GM21423 (cell line): Measurements from ENCODE around the gene SLC24A3.

Source experiments
- ATAC-seq: cut with Tn5 transposase; IDR thresholded peaks from one replicate; pipeline ENCODE4 v1.9.1; 2021; ENCODE audit warnings: mild to moderate bottlenecking, moderate library complexity; ENCODE audit not compliant: unreplicated experiment

Gene SLC24A3

DNA sequence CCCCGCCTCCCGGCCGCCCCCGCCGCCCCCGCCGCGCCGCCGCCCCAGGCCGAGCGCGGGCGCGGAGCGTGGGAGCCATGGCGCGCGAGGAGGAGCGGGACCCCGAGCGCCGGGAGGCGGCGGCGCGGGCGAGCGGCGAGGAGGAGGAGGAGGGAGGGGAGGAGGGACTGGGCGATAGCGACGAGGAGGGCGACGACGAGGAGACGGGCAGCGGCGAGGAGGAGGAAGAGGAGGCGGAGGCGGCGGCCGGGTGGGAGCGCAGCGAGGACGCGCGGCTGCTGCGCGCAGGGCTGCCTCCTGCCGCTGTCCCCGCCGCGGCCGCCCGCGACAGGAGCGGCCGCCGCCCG, at the start of gene SLC24A3:
Gene SLC24A3, plus strand, starts transcription at position 174 of the 347 bp plus-strand sequence.
- peak; percentile 3 for ATAC-seq

- no peak for ATAC-seq
These were observed 42.3 kb upstream of the SLC24A3 start for GRCh38 chr20:19170148-19170547.

- ATAC-seq: no peak
These were observed 39.8 kb upstream of the SLC24A3 start for GRCh38 chr20:19172637-19173036.

DNA sequence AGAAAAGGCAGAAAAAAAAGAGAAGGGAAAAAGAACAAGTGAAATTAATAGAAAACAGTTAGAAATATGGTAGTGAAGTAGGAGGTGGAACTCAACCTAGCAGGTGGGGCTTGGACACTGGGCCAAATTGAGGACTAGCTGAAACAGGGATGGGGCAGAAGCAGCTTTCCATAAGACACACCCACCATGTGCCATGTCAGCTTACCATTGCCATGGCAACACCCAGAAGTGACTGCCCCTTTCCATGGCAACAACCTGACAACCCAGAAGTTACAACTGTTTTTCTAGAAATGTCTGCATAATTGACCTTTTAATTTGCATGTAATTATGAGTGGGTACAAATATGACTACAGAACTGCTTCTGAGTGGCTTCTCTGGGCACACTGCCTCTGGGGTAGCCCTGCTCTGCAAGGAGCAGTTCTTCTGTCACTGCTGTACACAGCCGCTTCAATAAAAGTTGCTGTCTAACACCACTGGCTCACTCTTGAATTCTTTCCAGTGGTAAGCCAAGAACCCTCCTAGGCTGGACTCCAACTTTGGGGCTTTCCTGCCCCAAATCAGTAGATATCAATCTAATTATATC, 35.9 kb upstream of the SLC24A3 start:
- ATAC-seq: no peak

- no peak for ATAC-seq
These were observed 30.9 kb upstream of the SLC24A3 start for GRCh38 chr20:19181552-19181951.

GRCh38 chr20:19185083-19185482, 27.4 kb upstream of the SLC24A3 start:
- no peak for ATAC-seq

- no peak for ATAC-seq
These were observed 19.1 kb upstream of the SLC24A3 start for GRCh38 chr20:19193349-19193748.

- ATAC-seq: peak; percentile 70
These were observed 6.5 kb upstream of the SLC24A3 start for GRCh38 chr20:19205981-19206396.

DNA sequence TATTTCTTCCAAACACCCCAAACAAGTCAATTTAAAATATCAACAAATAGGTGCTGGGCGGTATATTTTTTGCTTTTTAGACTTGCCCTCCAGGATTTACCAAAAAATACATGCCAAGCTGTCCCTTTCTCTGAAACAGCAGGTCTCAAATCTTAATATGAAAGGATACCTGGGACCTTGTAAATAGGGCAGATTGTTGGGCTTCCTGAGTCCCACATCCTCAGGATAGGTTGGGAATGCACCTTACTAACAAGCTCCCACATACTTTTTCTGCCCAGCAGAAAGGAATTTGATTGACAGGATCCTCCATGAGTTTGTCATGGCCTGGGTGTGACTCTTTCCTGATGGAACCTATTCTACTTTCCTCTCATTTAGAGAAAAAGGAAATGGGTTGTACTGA, 4.9 kb upstream of the SLC24A3 start:
- no peak for ATAC-seq

DNA sequence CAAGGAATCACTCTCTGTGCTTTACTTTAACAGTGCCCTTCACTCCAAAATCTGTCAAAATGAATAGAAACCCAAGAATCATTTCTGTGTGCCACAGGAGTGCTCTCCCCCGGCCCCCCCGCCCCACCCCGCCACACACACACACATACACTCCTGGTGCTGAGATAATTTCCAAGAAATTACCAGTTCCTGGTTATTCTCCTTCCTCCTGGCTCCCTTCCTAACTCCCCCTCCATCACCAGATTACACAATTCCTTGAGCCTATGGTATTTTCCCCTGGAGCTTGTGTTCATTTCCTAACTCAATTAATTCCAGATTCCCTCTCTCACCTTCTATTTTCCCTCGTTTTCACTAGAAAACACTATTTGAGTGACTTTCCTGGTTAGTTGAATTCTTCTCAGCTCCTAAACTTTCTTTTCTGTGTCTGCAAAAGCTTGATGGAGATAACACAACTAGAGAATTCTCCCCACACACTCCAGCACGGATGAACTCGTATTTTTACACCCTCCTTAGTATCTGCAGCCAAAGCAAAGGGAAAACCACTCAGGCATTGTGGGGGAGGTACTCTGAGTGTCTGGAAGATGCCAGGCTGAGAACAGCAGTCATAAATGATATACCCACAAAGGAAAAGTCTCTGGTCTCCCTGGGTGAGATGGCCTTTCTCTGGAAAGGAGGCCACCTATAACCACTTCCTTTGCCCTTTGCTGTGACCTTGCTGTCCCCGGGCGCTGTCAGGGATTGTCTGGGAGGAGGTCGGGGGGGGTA, 1.9 kb upstream of the SLC24A3 start:
- no peak for ATAC-seq

DNA sequence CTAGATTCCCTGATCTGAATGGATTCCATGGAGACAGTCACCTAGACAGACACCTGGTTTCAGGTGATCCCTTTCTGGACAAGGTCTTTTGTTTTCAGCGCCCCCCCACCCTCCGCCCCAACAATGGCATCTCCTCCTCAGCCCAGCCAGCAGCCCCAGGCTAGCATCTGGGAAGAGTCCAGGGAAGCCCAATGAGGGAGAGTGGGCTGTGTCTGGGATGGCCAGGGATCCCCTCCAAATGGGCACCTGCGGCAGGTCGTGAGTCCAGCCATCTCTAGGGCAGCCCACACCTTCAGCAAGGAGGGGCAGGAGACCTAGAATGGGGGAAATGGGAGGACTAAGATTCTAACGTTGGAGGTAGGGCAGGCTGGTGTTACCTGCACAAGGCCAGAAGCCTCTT, 1.2 kb upstream of the SLC24A3 start:
- no peak for ATAC-seq

DNA sequence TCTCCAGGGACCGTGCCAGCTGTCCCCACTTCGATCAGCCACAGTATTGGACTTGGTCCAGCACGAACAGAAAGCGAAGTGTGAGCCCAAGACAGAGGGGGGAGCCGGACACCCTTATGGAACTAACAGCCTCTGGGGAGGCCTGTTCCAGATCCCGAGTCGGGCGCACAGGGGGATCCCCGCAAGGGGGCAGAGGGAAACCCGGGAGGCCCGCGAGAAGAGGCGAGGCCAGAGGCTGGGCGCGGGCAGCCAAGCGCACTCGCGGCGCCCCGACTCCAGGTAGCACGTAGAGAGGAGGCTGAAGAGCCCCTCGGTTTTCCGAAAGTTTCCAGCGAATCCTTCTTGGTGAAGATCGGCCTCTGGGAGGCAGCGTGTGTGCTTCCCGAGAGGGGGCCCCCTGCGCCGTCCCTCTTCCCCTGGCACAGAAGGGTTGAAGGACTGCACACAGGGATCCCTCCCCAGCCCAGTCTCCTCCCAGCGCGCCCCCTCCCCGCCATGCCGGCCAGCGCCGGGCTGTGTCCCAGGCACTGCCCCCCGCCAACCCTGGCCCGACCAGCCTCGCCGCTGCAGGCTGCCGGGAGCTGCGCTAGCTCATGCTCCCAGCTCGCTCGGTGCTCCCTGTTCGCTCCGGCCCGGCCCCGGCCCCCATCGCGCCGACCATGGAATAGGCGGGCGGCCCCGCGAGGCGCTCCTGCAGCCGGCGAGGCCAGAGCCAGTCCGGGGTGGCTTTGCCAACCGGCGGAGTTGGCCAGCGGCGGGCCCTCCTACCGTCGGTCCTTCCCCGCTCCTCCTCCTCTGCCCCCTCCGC, 577 bp upstream of the SLC24A3 start:
- no peak for ATAC-seq

- peak; percentile 76 for ATAC-seq
These were observed 520 bp downstream of the SLC24A3 start for GRCh38 chr20:19212821-19213502.

GRCh38 chr20:19213946-19214490, 1.6 kb downstream of the SLC24A3 start:
- no peak for ATAC-seq

DNA sequence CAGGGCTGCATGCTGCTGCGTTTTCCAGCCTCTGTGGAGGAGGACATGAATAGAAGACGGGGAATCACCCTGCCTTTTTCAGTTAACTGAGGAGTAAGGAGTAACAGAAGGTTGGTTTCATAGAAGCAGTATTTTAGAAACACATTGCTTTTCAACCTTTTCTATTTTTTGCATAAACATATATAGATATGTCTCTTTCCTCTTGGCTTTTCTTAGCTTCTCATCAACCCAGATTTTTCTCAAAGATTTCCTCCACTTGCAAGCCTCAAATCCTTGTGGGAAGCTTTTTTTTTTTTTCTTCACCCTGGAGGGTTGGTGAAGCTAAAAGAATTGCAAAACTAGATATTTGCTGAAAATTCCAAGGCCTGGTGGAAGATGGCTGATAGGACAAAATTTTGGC, 6.0 kb downstream of the SLC24A3 start:
- ATAC-seq: no peak

DNA sequence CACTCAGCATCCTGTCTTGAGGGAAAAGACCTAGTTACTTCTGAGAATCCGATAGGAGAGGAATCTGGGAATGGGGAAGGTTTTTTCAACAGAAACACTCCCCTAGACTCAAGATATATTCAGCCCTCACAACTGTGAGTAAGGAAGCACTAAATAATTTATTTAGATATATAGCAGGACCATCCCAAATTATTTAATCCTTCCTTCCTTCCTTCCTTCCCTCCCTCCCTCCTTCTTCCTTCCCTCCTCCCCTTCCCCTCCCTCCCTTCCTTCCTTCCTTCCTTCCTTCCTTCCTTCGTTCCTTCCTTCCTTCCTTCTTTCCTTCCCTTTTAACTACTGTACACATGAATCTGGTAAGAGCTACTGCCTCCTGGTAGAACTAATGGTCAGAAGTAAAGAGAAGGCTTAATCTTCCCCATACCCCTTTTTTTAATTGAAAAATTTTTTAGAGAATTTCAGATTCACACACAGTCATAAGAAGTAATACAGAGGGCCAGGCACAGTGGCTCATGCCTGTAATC, 10.1 kb downstream of the SLC24A3 start:
- ATAC-seq: no peak

DNA sequence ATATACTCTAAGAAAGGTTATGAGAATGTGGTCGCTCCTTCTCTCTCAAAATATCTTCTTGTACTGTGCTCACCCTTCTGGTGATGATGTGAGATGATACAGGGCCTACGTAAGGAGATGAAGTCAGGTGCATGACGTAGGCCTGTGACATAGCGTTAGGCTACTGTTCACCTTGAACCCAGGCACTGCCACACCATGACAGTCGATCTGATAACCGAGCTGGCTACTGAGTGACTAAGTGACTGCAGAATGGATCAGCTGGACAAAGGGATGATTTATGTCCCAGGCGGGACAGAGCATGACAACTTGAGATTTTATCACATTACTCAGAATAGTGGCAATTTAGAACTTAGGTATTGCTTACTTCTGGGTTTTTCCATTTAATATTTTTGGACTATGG, 11.2 kb downstream of the SLC24A3 start:
- no peak for ATAC-seq

DNA sequence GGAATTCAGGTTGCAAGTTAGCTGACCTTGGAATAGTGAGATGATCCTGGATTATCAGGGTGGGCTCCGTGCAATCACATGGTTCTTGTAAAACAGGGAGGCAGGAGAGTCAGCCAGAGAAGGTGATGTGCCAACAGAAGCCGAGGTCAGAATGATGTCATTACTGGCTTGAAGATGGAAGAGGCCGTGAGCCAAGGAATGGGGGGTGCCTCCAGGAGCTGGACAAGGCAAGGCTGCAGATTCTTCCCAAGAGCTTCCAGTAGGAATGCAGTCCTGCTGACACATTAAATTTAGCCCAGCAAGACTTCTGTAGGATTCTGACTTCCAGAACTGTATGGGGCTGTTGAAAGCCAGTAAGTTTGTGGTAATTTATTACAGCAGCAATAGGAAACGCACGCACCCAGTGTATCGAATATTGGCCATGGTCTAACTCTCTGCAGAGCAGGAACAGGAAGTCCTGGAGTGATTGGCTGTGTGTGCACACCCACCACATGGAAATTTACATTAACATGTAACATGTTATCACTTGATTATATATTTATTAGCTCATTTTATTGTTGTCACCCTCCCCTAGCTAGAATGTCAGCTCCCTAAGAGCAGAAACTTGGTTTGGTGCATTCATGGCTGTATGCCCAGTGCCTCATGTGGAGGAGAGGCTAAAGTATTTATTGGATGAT, 19.1 kb downstream of the SLC24A3 start:
- no peak for ATAC-seq

DNA sequence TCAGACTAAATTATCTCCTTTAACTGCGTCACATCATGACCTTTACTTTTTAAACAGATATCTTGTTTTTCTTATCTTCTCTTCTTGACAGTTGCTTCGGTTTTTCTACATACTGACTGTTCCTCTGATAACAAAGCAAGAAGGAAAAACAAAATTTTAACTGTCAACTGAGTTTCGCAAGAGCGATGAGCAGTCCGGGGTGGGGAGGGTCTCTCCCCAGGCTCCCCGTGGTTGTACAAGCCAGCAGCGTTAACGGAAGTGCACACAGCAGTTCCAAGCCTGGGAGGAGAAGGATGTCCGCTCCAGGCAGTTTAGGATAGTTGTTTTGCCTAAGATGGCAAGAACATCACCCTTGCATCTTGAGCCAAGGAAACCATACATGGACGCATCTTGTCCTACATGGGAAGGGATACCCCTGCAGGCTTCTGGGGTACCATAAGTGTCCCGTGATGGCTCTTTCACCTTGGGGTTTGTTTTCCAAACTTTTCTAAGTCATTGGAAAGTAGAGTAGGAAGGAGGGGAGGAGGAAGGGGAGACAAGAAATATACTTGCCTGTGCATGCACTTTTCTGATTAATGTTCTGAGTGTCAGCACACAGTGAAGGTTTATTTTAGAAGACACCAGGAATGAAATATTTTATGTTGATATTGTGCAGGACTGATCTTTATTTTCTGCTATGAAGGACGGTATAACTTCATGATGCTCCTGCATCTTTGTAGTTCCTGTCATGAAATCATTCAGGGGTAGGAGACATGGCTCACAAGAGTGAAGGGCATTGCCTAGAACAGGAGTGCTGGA, 20.8 kb downstream of the SLC24A3 start:
- ATAC-seq: no peak
